Naive B cell (primary cell): Measurements from ENCODE around the gene HPS3. TPM values are rescaled to one million over a fixed set of nuclear protein-coding genes. Genes with fewer than 3 reads are reported as not detected.
"Not testable (repeated sequence)": the region's sequence is repeated elsewhere in the genome, so short reads cannot be mapped to it uniquely, and the experiment has no call there.

Experiments
- ATAC-seq, 2 donors: fragments of 150-1000 bp; cut with Tn5 transposase; 2 replicates each; pipeline ENCODE4 v1.10.0; 2021; ENCODE audit warnings: low read depth in 2 of 2, mild to moderate bottlenecking in 2 of 2, moderate library complexity in 2 of 2
- DNase-seq: peaks from one replicate; pipeline ENCODE4 v3.0.0; 2022
- H3K27ac Mint-ChIP-seq, 6 donors: one replicate each; pipeline ENCODE4 v1.8.0; 2020 to 2022; ENCODE audit warnings: mild to moderate bottlenecking in 6 of 6, mixed read lengths in 6 of 6, moderate library complexity in 5 of 6, inconsistent platforms in 2 of 6
- H3K27me3 Mint-ChIP-seq, 3 donors: one replicate each; pipeline ENCODE4 v1.8.0; 2021 to 2022; ENCODE audit warnings: mixed read lengths in 3 of 3, mild to moderate bottlenecking in 1 of 3
- H3K36me3 Mint-ChIP-seq, 2 donors: one replicate each; pipeline ENCODE4 v1.8.0; 2020 to 2022; ENCODE audit warnings: mixed read lengths in 2 of 2, inconsistent platforms in 1 of 2, mild to moderate bottlenecking in 1 of 2
- H3K4me1 Mint-ChIP-seq, 3 donors: one replicate each; pipeline ENCODE4 v1.8.0; 2020 to 2022; ENCODE audit warnings: mixed read lengths in 3 of 3, inconsistent platforms in 1 of 3, mild to moderate bottlenecking in 1 of 3, moderate library complexity in 1 of 3
- H3K4me3 Mint-ChIP-seq, 8 donors: one replicate each; pipeline ENCODE4 v1.8.0; 2020 to 2022; ENCODE audit warnings: mild to moderate bottlenecking in 8 of 8, mixed read lengths in 8 of 8, moderate library complexity in 8 of 8, inconsistent platforms in 2 of 8
- H3K9me3 Mint-ChIP-seq, 7 donors: one replicate each; pipeline ENCODE4 v1.8.0; 2020 to 2022; ENCODE audit warnings: mixed read lengths in 7 of 7, mild to moderate bottlenecking in 5 of 7, inconsistent platforms in 2 of 7, moderate library complexity in 1 of 7
- polyA plus RNA-seq, 6 donors: library from polyadenylated mRNA; unstranded; fragments of 300-500 nt; fragmentation: Illumina TruSeq; gene quantifications; one replicate each; pipeline ENCODE4 v1.2.3, GENCODE V29; 2021; ENCODE audit warnings: low read depth in 6 of 6

HPS3 gene
- polyA plus RNA-seq, 6 donors from 2014 or later, result 67.0 to 89.0 (median 74.4) TPM

DNA sequence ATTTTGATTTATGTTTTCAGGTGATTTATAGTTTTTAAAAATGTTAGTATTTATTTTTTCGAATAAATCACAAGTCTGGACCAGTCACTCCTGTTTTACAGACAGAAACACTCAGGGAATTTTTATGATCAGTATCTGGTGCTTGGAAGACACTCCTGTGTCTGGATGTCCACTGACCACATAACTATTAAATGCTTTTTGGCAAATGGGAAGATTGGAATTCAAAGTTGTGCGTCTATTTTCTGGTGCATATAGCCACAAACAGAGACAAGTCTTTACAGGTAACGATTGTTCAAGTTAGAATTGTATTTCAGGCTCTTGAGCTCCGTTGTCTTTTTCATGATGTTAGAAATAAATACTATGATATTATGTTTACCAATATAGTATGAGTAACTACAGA is 80.0 kb downstream of the HPS3 start:
- Mint-ChIP-seq H3K4me3 (no peak overlapping the region), H3K4me1 (peaks cover 3% of the 10 kb centered on the region in 3 donors), H3K36me3 (no peaks in the 10 kb centered on the region), H3K27me3 (no peaks in the 10 kb centered on the region), H3K27ac (no peak overlapping the region), H3K9me3 (no peaks in the 10 kb centered on the region)
- DNase-seq (no peak), ATAC-seq (no peak)

DNA sequence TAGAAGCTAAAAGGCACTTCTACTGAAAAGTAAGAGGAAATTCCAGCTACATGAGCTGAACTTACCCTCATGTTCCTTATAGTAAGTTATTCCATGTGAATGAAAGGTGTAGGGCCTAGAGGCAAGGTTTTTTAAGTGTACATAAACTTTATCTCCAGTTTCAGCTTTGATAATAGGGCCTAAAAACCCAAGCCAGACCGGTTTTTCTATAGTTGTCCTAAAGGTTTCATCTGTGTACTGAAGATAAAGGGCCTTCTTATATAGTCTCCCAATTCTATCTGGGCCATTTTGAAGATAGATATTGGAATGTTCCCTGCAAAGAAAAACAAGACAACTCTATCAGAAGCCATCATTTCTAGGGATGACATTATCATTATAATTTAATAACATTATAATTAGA is 82.9 kb downstream of the HPS3 start:
- Mint-ChIP-seq H3K27ac (no peak overlapping the region), H3K4me1 (no peaks in the 10 kb centered on the region), H3K27me3 (no peaks in the 10 kb centered on the region), H3K9me3 (no peaks in the 10 kb centered on the region), H3K4me3 (no peak overlapping the region), H3K36me3 (no peaks in the 10 kb centered on the region)
- ATAC-seq (no peak), DNase-seq (no peak)

DNA sequence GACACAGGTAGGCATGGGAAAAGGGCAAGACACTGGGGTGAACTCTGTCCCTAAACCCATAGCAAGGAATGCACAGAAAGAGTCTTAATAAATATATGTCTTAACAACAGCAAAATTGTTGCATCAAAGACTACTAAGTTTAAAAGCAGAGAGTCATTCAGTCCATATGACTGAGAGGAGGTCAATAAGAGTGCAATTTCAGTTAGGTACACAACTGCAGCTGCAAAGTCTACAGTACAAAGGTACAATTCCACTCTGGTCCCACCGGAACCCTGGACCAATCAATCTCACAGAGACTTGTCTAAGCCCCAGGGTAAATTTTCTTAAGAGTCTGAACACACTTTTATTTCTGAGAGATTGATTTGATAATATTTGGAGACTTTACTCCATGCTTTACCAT is 85.3 kb downstream of the HPS3 start:
- no peaks in the 10 kb centered on the region for H3K36me3 Mint-ChIP-seq
- H3K27ac Mint-ChIP-seq, result no peak overlapping the region
- H3K27me3 Mint-ChIP-seq, result no peaks in the 10 kb centered on the region
- no peak overlapping the region for H3K4me3 Mint-ChIP-seq
- no peak for DNase-seq
- H3K9me3 Mint-ChIP-seq, result peaks cover 0 to 3% (median 0%) of the 10 kb centered on the region in 7 donors
- H3K4me1 Mint-ChIP-seq, result no peaks in the 10 kb centered on the region
- ATAC-seq, result no peak

DNA sequence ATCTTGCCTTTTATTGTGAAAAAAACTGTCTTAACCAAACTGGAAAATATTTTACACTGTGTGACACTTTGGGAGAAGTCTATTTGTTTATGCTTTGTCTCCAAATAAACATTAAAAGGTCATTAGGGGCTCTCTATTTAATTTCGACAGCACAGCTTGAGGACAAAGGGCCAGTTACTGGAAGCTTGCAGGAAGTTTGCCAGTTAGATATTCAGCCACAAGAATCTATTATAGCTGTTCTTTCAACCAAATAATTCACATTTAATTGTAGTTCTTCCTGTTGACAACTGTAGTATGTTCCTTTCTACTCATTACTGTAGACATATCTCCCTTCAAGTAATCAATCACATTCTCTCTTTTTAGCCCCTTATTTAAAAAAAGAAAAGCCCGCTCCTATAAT is 86.1 kb downstream of the HPS3 start:
- no peaks in the 10 kb centered on the region for H3K36me3 Mint-ChIP-seq
- no peaks in the 10 kb centered on the region for H3K4me1 Mint-ChIP-seq
- no peak overlapping the region for H3K4me3 Mint-ChIP-seq
- ATAC-seq (no peak), DNase-seq (no peak)
- H3K9me3 Mint-ChIP-seq, result peaks cover 0 to 3% (median 0%) of the 10 kb centered on the region in 7 donors
- no peak overlapping the region for H3K27ac Mint-ChIP-seq
- H3K27me3 Mint-ChIP-seq, result no peaks in the 10 kb centered on the region

DNA sequence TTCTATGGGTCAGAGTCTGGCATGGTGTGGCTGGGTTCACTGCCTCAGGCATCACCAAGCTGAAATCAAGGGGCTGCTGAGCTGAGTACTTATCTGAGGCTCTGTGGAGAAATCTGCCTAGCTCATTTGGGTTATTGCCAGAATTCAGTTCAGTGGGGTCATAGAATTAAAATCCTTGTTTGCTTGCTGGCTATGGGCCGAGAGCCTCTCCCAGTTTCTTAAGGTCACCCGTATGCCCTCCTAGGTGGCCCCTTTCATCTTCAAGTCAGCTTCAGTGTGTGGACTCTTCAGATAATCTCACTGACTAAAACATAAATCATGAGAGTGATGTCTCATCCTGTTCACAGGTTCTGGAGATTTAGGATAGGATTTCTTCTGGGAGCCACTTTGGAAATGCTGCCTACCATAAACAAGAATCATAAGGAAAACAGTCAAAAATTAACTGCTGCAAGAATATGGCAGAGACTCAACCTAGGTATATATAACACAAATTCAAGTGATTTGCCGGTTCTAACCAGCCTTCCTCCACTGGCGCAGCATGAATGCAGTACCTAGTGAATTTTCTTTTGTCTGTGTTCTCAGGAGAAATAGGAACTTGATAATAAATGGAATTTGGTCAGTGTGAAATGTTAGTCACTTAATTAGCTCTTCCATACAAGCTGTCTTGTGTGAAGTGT is 86.9 kb downstream of the HPS3 start:
- no peaks in the 10 kb centered on the region for H3K36me3 Mint-ChIP-seq
- H3K4me1 Mint-ChIP-seq, result no peaks in the 10 kb centered on the region
- H3K27ac Mint-ChIP-seq, result no peak overlapping the region
- no peaks in the 10 kb centered on the region for H3K27me3 Mint-ChIP-seq
- no peak overlapping the region for H3K4me3 Mint-ChIP-seq
- ATAC-seq (no peak), DNase-seq (no peak)
- H3K9me3 Mint-ChIP-seq, result peaks cover 0 to 3% (median 0%) of the 10 kb centered on the region in 7 donors

DNA sequence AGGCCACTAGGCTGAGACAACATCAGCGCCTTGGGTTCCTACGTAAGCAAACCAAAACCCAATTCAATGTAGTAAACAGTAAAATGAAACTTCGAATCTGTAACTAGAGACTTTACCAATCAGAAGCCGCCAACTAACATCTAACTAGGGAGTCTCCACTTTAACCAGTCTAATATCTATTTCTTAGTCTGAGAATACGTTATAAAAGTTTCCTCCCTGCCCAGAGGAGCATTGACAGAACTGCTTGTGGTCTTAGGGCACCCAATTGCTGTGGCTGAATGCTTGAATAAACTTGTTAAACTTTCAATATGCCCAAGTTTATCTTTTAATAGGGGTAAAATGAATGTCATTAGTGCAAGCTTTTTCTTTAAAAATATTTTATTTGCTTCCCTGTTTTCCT is 87.9 kb downstream of the HPS3 start:
- no peak for ATAC-seq
- H3K9me3 Mint-ChIP-seq, result peaks cover 0 to 3% (median 0%) of the 10 kb centered on the region in 7 donors
- no peak overlapping the region for H3K4me3 Mint-ChIP-seq
- H3K36me3 Mint-ChIP-seq, result no peaks in the 10 kb centered on the region
- H3K27me3 Mint-ChIP-seq, result no peaks in the 10 kb centered on the region
- H3K4me1 Mint-ChIP-seq, result no peaks in the 10 kb centered on the region
- no peak for DNase-seq
- no peak overlapping the region for H3K27ac Mint-ChIP-seq

DNA sequence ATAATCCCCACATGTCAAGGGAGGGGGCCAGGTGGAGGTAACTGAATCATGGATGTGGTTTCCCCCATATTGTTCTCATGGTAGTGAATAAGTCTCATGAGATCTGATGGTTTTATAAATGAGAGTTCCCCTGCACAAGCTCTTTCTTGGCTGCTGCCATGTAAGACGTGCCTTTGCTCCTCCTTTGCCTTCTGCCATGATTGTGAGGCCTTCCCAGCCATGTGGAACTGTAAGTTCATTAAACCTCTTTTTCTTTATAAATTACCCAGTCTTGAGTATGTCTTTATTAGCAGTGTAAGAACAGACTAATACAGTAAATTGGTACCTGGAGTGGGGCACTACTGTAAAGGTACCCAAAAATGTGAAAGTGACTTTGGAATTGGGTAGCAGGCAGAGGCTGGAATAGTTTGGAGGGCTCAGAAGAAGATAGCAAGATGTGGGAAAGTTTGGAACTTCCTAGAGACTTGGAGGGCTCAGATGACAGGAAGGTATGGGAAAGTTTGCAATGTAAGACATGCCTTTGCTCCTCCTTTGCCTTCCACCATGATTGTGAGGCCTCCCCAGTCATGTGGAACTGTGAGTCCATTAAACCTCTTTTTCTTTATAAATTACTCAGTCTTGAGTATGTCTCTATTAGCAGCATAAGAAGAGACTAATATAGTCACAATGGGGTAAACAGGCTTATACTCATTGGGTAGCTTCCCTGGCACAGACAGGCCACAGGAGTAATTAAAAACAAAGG is 90.1 kb downstream of the HPS3 start:
- not testable (repeated sequence) for H3K27me3 Mint-ChIP-seq, H3K9me3 Mint-ChIP-seq, ATAC-seq, H3K27ac Mint-ChIP-seq, DNase-seq, H3K4me3 Mint-ChIP-seq, H3K4me1 Mint-ChIP-seq, H3K36me3 Mint-ChIP-seq

DNA sequence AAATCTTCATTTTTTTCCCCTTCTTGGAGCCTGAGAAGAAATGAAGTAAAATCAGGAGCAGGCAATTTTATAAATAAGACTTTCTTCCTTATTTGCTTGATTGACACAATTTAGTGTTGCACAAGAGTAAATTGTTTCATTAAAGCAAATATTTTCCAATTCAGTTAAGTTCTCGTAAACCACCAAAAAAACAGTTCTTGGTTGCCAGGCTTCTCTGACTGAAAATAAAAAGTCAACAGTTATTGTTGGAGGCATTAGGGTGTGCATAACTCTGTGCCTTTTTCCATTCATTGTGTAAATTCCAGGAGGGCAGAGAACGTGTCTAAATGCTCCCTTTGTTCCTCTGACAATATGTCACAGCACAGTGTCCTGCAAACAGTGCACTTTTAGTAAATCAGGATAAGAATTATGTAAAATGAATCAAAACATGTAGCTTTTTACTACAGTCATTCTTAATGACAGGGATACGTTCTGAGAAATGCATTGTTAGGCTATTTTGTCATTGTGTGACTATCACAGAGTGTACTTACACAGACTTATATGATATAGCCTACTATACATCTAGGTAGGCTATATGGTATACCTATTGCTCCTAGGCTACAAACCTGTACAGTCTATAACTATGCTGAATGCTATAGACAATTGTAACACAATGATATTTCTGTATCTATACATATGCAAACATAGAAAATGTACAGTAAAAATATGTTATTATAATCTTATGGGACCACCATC is 92.5 kb downstream of the HPS3 start, which contains the start of gene CP:
Gene CP, minus strand, starts transcription at position 47 of the 735 bp plus-strand sequence. Its CDS starts 37 bp downstream, at position 10.
- no peaks in the 10 kb centered on the region for H3K27me3 Mint-ChIP-seq
- H3K4me1 Mint-ChIP-seq, result peaks cover 13 to 23% (median 15%) of the 10 kb centered on the region in 3 donors
- peak within 1 kb of the TSS in 1 of 6 donors; percentile 34 for H3K27ac Mint-ChIP-seq
- H3K4me3 Mint-ChIP-seq, result no peak within 1 kb of the TSS
- ATAC-seq (no peak), DNase-seq (no peak)
- H3K36me3 Mint-ChIP-seq, result no peaks in the 10 kb centered on the region
- peaks cover 0 to 3% (median 0%) of the 10 kb centered on the region in 7 donors for H3K9me3 Mint-ChIP-seq

Other genes with a start within 250 kb of the HPS3 start
- 10 to 100 TPM in 5 of 6 donors, 1 to 10 TPM in 1; 8.3 to 23.0 (median 20.2) TPM for gene GYG1, start 138.1 kb upstream of the HPS3 start, polyA plus RNA-seq
- gene HLTF, start 43.1 kb upstream of the HPS3 start, polyA plus RNA-seq, result 10 to 100 TPM; 13.6 to 26.1 (median 21.6) TPM
- 1 to 10 TPM in 1 of 6 donors, under 1 TPM in 3, not detected in 2; 0.36 to 1.1 (median 0.63) TPM for gene CP, start 92.2 kb downstream of the HPS3 start, polyA plus RNA-seq
- not detected for gene TM4SF18, start 204.0 kb downstream of the HPS3 start, polyA plus RNA-seq
- gene TM4SF1, start 248.0 kb downstream of the HPS3 start, polyA plus RNA-seq, result not detected